ENCODE results near the gene UNC5B. TPM values are rescaled to one million over a fixed set of nuclear protein-coding genes. Genes with fewer than 3 reads are reported as not detected.

UNC5B gene
- total and polyA plus RNA-seq, 2 experiments from 2014 or later: 12.7 to 15.5 TPM

DNA sequence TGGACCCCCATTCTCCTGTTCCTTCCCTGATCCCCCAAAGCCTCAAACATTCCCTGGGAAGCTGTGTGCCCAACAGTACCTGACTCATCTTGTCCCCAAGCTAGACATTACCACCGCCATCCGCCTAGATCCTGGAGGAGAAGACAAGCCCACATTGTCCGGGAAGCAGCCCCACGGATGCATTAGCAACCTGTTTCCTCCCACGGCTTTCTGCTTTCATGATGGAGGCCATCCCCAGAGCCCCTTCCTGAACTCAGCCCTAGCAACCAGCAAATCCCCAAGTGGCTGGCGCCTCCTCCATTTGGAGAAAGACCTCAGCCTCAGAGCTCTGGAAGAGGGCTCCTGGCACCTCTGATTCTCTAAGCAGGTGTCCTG, 104.4 kb downstream of the UNC5B start:
- Histone ChIP-seq H2AFZ (no peak overlapping the region), H4K20me1 (ENCODE audit: insufficient read depth, poor library complexity, severe bottlenecking) (no peaks in the 10 kb centered on the region), H3K4me3 (no peak overlapping the region), H3K9me2 (replicated peaks; ENCODE audit: insufficient read depth) (no peaks in the 10 kb centered on the region), H3K36me3 (replicated peaks; ENCODE audit: insufficient read depth, low read depth) (no peaks in the 10 kb centered on the region), H3K4me2 (no peak overlapping the region), H3K9me3 (ENCODE audit: low read depth) (no peaks in the 10 kb centered on the region), H3K27ac (no peak overlapping the region), H3K4me1 (ENCODE audit: insufficient read depth) (peaks cover 10% of the 10 kb centered on the region), H3K79me2 (peaks cover 10% of the 10 kb centered on the region), H3K27me3 (no peaks in the 10 kb centered on the region)
- no peak for DNase-seq (ENCODE audit: low spot score)
- WGBS (ENCODE audit: low lambda C conversion rate, missing lambda C conversion rate): 81% methylated on average over 6 of the region's 6 CpGs
- TF ChIP-seq EZH2phosphoT487 (IDR thresholded peaks at IDR 0.05; ENCODE audit: low read depth, severe bottlenecking, unreplicated experiment): no peak
- TF ChIP-seq, protein P1, sequence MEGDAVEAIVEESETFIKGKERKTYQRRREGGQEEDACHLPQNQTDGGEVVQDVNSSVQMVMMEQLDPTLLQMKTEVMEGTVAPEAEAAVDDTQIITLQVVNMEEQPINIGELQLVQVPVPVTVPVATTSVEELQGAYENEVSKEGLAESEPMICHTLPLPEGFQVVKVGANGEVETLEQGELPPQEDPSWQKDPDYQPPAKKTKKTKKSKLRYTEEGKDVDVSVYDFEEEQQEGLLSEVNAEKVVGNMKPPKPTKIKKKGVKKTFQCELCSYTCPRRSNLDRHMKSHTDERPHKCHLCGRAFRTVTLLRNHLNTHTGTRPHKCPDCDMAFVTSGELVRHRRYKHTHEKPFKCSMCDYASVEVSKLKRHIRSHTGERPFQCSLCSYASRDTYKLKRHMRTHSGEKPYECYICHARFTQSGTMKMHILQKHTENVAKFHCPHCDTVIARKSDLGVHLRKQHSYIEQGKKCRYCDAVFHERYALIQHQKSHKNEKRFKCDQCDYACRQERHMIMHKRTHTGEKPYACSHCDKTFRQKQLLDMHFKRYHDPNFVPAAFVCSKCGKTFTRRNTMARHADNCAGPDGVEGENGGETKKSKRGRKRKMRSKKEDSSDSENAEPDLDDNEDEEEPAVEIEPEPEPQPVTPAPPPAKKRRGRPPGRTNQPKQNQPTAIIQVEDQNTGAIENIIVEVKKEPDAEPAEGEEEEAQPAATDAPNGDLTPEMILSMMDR (IDR thresholded peaks at IDR 0.05; ENCODE audit: poor library complexity): no peak
- no peak for TF ChIP-seq EZH2 (IDR thresholded peaks at IDR 0.05; ENCODE audit: borderline replicate concordance)

DNA sequence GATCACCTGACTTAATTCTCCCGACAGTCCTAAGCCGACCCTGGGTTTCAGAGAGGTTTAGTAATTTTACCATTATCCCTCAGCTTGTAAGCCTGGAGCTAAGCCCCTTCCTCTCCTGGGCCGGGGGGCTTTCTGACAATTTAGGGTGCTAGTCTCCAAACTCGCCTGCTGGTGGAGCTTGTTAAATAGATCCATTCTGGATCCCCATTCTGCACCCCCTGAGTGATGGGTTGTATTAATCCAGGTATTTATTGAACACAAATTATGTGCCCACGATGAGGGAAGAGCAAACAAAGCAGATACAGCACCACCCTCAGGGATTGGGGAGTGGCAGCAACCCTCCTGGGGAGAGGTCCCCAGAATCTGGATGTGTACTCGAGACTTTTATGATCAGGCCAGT, 105.4 kb downstream of the UNC5B start:
- Histone ChIP-seq H4K20me1 (ENCODE audit: insufficient read depth, poor library complexity, severe bottlenecking) (no peaks in the 10 kb centered on the region), H3K9me3 (ENCODE audit: low read depth) (no peaks in the 10 kb centered on the region), H3K79me2 (peaks cover 10% of the 10 kb centered on the region), H3K9me2 (replicated peaks; ENCODE audit: insufficient read depth) (no peaks in the 10 kb centered on the region), H3K4me2 (no peak overlapping the region), H3K4me3 (no peak overlapping the region), H2AFZ (no peak overlapping the region), H3K36me3 (replicated peaks; ENCODE audit: insufficient read depth, low read depth) (no peaks in the 10 kb centered on the region), H3K27me3 (no peaks in the 10 kb centered on the region), H3K4me1 (ENCODE audit: insufficient read depth) (peaks cover 10% of the 10 kb centered on the region), H3K27ac (no peak overlapping the region)
- 62% methylated on average over 6 of the region's 6 CpGs for WGBS (ENCODE audit: low lambda C conversion rate, missing lambda C conversion rate)
- DNase-seq (ENCODE audit: low spot score): no peak
- no peak for TF ChIP-seq EZH2 (IDR thresholded peaks at IDR 0.05; ENCODE audit: borderline replicate concordance)
- TF ChIP-seq, protein P1 (IDR thresholded peaks at IDR 0.05; ENCODE audit: poor library complexity): no peak
- TF ChIP-seq EZH2phosphoT487 (IDR thresholded peaks at IDR 0.05; ENCODE audit: low read depth, severe bottlenecking, unreplicated experiment): no peak

DNA sequence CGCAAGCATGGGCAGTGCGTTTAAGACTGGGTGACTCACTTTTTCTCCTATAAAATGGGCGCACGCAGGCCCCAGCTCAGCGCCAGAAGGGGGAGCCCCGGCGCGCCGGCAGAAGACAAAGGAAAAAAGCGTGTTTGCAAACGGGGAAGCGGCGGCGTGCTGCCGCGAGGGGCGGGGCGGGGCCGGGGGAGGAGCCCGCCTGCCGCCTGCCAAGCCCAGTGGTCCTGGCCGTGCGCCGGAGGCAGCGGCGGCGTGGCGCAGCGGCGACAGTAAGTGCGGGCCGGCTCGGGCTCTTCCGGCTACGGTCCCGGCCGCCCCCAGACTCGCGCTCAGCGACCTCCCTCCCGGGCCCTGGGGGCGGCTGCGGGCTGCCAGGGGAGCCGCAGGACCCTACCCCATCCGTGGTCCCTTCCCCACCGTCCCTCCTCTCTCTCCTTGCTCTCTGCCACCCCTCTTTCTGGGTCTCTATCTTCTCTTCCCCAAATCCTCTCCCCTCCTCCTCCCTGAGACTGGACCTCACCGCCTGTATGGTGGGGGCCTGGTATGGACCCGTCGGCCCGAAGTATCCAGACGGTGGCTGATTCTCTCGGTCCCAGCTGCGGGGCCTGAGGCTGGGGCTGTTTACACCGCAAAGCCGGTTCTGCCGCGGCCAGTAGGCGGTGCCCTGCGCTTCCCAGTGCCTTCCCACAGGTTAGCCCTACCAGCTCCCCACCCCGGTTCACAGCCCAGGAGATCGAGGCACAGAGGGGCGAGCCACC, 106.9 kb downstream of the UNC5B start, which contains the start of gene SLC29A3:
TSS of gene SLC29A3 (plus strand) at position 218 of the 758 bp plus-strand sequence. CDS start at position 269, 51 bp downstream.
- peak; percentile 93 for DNase-seq (ENCODE audit: low spot score)
- H3K27ac ChIP-seq: peak within 1 kb of the TSS; percentile 49
- peak within 1 kb of the TSS; percentile 90 for H3K4me2 ChIP-seq
- 1% methylated on average over 25 of the region's 62 CpGs for WGBS (ENCODE audit: low lambda C conversion rate, missing lambda C conversion rate)
- H3K27me3 ChIP-seq: no peaks in the 10 kb centered on the region
- H3K4me3 ChIP-seq: peak within 1 kb of the TSS; percentile 72
- no peaks in the 10 kb centered on the region for H3K9me2 ChIP-seq (replicated peaks; ENCODE audit: insufficient read depth)
- H3K79me2 ChIP-seq: peaks cover 10% of the 10 kb centered on the region
- H3K36me3 ChIP-seq (replicated peaks; ENCODE audit: insufficient read depth, low read depth): no peaks in the 10 kb centered on the region
- H3K4me1 ChIP-seq (ENCODE audit: insufficient read depth): peaks cover 10% of the 10 kb centered on the region
- TF ChIP-seq EZH2phosphoT487 (IDR thresholded peaks at IDR 0.05; ENCODE audit: low read depth, severe bottlenecking, unreplicated experiment): no peak
- TF ChIP-seq, protein P1 (IDR thresholded peaks at IDR 0.05; ENCODE audit: poor library complexity): peak; percentile 81
- H3K9me3 ChIP-seq (ENCODE audit: low read depth): no peaks in the 10 kb centered on the region
- no peaks in the 10 kb centered on the region for H4K20me1 ChIP-seq (ENCODE audit: insufficient read depth, poor library complexity, severe bottlenecking)
- H2AFZ ChIP-seq: peak within 1 kb of the TSS; percentile 91
